IMR-90 (cell line): Measurements from ENCODE around the gene RPS27. TPM values are rescaled to one million over a fixed set of nuclear protein-coding genes. Genes with fewer than 3 reads are reported as not detected.

Experiments
- ATAC-seq: fragments of 200-7000 bp; cut with Tn5 transposase; 2 replicates; pipeline ENCODE4 v1.9.1; 2020; ENCODE audit warnings: low read depth, mild to moderate bottlenecking, moderate library complexity
- BruUV-seq: library from RNA; stranded (reverse); fragments of 400-500 nt; replicated peaks from 2 replicates; lab custom pipeline; 2021; lab: Mats Ljungman, UMichigan
- CTCF ChIA-PET: fragments of 300-600 bp; formaldehyde crosslinking; extraction: SDS; loops from one replicate; lab custom pipeline; 2021; ENCODE audit warnings: antibody characterized with exemption; lab: Yijun Ruan, JAX
- POLR2A ChIA-PET: fragments of 300-600 bp; sonication (Branson Sonifier 250); formaldehyde crosslinking; loops from one replicate; lab custom pipeline; 2022; ENCODE audit warnings: antibody characterized with exemption; ENCODE audit not compliant: unreplicated experiment; lab: Charles Lee
- DNase-seq: peaks from one replicate; pipeline ENCODE4 v3.0.0; 2013
- H2AFZ ChIP-seq: replicated peaks from 2 replicates; pipeline ENCODE3; 2013; ENCODE audit warnings: low read length, mild to moderate bottlenecking; ENCODE audit not compliant: poor library complexity
- H2AK5ac ChIP-seq: 2 replicates; pipeline ENCODE4 v1.6.1; 2013; ENCODE audit warnings: low read depth, low read length, inconsistent platforms
- H2AK9ac ChIP-seq: replicated peaks from 2 replicates; pipeline ENCODE3; 2013; ENCODE audit warnings: mild to moderate bottlenecking, low read depth, low read length, moderate library complexity; ENCODE audit not compliant: poor library complexity
- H2BK120ac ChIP-seq: 2 replicates; pipeline ENCODE4 v1.6.1; 2013; ENCODE audit warnings: low read depth, low read length, inconsistent platforms
- H2BK15ac ChIP-seq: 3 replicates; pipeline ENCODE4 v1.6.1; 2013; ENCODE audit warnings: low read depth, low read length, inconsistent platforms
- H2BK20ac ChIP-seq: 2 replicates; pipeline ENCODE4 v1.6.1; 2013; ENCODE audit warnings: low read depth, mild to moderate bottlenecking, inconsistent platforms, low read length, moderate library complexity
- H2BK5ac ChIP-seq: 2 replicates; pipeline ENCODE4 v1.6.1; 2013; ENCODE audit warnings: mild to moderate bottlenecking, low read depth, low read length, inconsistent platforms; ENCODE audit not compliant: poor library complexity, severe bottlenecking
- H3K14ac ChIP-seq: replicated peaks from 2 replicates; pipeline ENCODE4 v1.6.1; 2013; ENCODE audit warnings: low read depth, low read length, inconsistent platforms
- H3K18ac ChIP-seq: 2 replicates; pipeline ENCODE4 v1.6.1; 2013; ENCODE audit warnings: low read depth, low read length, control low read depth
- H3K23ac ChIP-seq: 2 replicates; pipeline ENCODE4 v1.6.1; 2013; ENCODE audit warnings: low read depth, low read length, inconsistent platforms
- H3K27ac ChIP-seq: 2 replicates; pipeline ENCODE4 v1.5.1; 2013; ENCODE audit warnings: mild to moderate bottlenecking, control low read depth, low read length; ENCODE audit not compliant: insufficient read depth
- H3K27me3 ChIP-seq: 2 replicates; pipeline ENCODE4 v1.6.1; 2013; ENCODE audit warnings: low read length; ENCODE audit not compliant: control insufficient read depth, insufficient read depth
- H3K36me3 ChIP-seq: 2 replicates; pipeline ENCODE4 v1.6.1; 2013; ENCODE audit warnings: low read length, mixed read lengths; ENCODE audit not compliant: control insufficient read depth, insufficient read depth
- H3K4ac ChIP-seq: 2 replicates; pipeline ENCODE4 v1.6.1; 2013; ENCODE audit warnings: low read depth, low read length, inconsistent platforms
- H3K4me1 ChIP-seq: 2 replicates; pipeline ENCODE4 v1.6.1; 2013; ENCODE audit warnings: low read length, mixed read lengths; ENCODE audit not compliant: control insufficient read depth, insufficient read depth
- H3K4me2 ChIP-seq: 2 replicates; pipeline ENCODE4 v1.6.1; 2013; ENCODE audit warnings: low read depth, mild to moderate bottlenecking, control low read depth, low read length, moderate library complexity
- H3K4me3 ChIP-seq: 2 replicates; pipeline ENCODE4 v1.5.1; 2013; ENCODE audit warnings: low read depth, mild to moderate bottlenecking, control low read depth, low read length, moderate library complexity; ENCODE audit not compliant: insufficient read depth
- H3K56ac ChIP-seq: 2 replicates; pipeline ENCODE4 v1.6.1; 2013; ENCODE audit warnings: low read length, inconsistent platforms; ENCODE audit not compliant: insufficient read depth; ENCODE audit errors: extremely low read depth
- H3K79me1 ChIP-seq, 2 experiments: 2 replicates each; pipeline ENCODE4 v1.6.1; 2013; ENCODE audit warnings: low read length in 2 of 2, inconsistent platforms in 1 of 2, low read depth in 1 of 2
- H3K9ac ChIP-seq: 2 replicates; pipeline ENCODE4 v1.6.1; 2013; ENCODE audit warnings: low read depth, low read length, control low read depth
- H3K9me1 ChIP-seq: 2 replicates; pipeline ENCODE4 v1.6.1; 2013; ENCODE audit warnings: low read length, inconsistent platforms; ENCODE audit not compliant: insufficient read depth
- H3K9me3 ChIP-seq: 2 replicates; pipeline ENCODE4 v1.6.1; 2013; ENCODE audit warnings: low read length; ENCODE audit not compliant: control insufficient read depth, insufficient read depth
- H4K20me1 ChIP-seq: 2 replicates; pipeline ENCODE4 v1.6.1; 2013; ENCODE audit warnings: low read length, inconsistent platforms; ENCODE audit not compliant: insufficient read depth
- H4K5ac ChIP-seq: 2 replicates; pipeline ENCODE4 v1.6.1; 2013; ENCODE audit warnings: mild to moderate bottlenecking, low read depth, low read length, control low read depth
- H4K8ac ChIP-seq, 2 experiments: 2 replicates each; pipeline ENCODE4 v1.6.1; 2013; ENCODE audit warnings: low read depth in 2 of 2, low read length in 2 of 2, control low read depth in 1 of 2, inconsistent platforms in 1 of 2
- H4K91ac ChIP-seq: 2 replicates; pipeline ENCODE4 v1.6.1; 2013; ENCODE audit warnings: low read depth, low read length, inconsistent platforms; ENCODE audit not compliant: insufficient read depth
- FOS ChIP-seq: fragments of 150-350 bp; IDR thresholded peaks from 2 replicates; pipeline ENCODE4 v1.6.1; 2016; ENCODE audit warnings: low read depth, low read length
- MAZ ChIP-seq: IDR thresholded peaks from 2 replicates; pipeline ENCODE4 v1.6.1; 2012; ENCODE audit warnings: low read depth, mild to moderate bottlenecking, low read length, improper control_type of control experiment, moderate library complexity, borderline replicate concordance
- MXI1 ChIP-seq: IDR thresholded peaks from 2 replicates; pipeline ENCODE4 v1.6.1; 2012; ENCODE audit warnings: low read depth, mild to moderate bottlenecking, low read length, moderate library complexity, borderline replicate concordance
- POLR2A ChIP-seq: IDR thresholded peaks from 2 replicates; pipeline ENCODE4 v1.6.1; 2012; ENCODE audit warnings: mild to moderate bottlenecking, low read depth, low read length
- RAD21 ChIP-seq: IDR thresholded peaks from 2 replicates; pipeline ENCODE4 v1.6.1; 2012; ENCODE audit warnings: low read length, improper control_type of control experiment
- RFX5 ChIP-seq: IDR thresholded peaks from 2 replicates; pipeline ENCODE4 v1.8.0; 2012; ENCODE audit warnings: low read depth, mild to moderate bottlenecking, low read length, moderate library complexity
- SMC3 ChIP-seq: fragments of 150-350 bp; IDR thresholded peaks from 2 replicates; pipeline ENCODE4 v1.6.1; 2016; ENCODE audit warnings: low read depth, mild to moderate bottlenecking, antibody characterized with exemption, low read length, moderate library complexity
- WGBS, 2 experiments: methylation state at CpG; one replicate each; pipeline versions ENCODE4 v1.1.5 to v1.1.7; 2013; ENCODE audit warnings: missing lambda C conversion rate in 2 of 2; ENCODE audit not compliant: insufficient read length in 1 of 2; ENCODE audit errors: extremely low coverage in 2 of 2; 5-methylcytosine and 5-hydroxymethylcytosine counted together
- dilution Hi-C: fragments of 300-500 bp; cut with HindIII; formaldehyde crosslinking; loops from one replicate; pipeline ENCODE4 v1.14.3; 2018; ENCODE audit warnings: low sequenced_read_pairs; ENCODE audit not compliant: unreplicated experiment
- in situ Hi-C: fragments of 300-500 bp; cut with MboI; formaldehyde crosslinking; loops from 3 replicates; pipeline ENCODE4 v1.14.3; 2019; ENCODE audit warnings: low sequenced_read_pairs, inconsistent platforms, mixed read lengths
- intact Hi-C: fragments of 100-400 bp; cut with micrococcal nuclease; formaldehyde crosslinking; loops from 2 replicates; pipeline ENCODE4 v1.10.0; 2022
- polyA plus RNA-seq, 3 experiments: library from polyadenylated mRNA; depleted of rRNA; stranded (reverse); fragments of >200 nt; gene quantifications; 2 replicates each; pipeline ENCODE4 v1.2.3, GENCODE V29; 2012; ENCODE audit warnings: low replicate concordance in 1 of 3
- total RNA-seq: library from RNA; depleted of rRNA; stranded (reverse); fragments of >200 nt; gene quantifications from 2 replicates; pipeline ENCODE4 v1.2.3, GENCODE V29; 2012
- TF ChIP-seq, protein P1 (sequence below): conservative IDR thresholded peaks from 2 replicates; pipeline ENCODE4 v1.5.1; 2012; ENCODE audit warnings: mild to moderate bottlenecking, low read depth, low read length, improper control_type of control experiment

The RPS27 gene
- total and polyA plus RNA-seq, 2 of the 4 experiments (the other 2 are of a cell fraction) = 320 to 6,236 TPM

DNA sequence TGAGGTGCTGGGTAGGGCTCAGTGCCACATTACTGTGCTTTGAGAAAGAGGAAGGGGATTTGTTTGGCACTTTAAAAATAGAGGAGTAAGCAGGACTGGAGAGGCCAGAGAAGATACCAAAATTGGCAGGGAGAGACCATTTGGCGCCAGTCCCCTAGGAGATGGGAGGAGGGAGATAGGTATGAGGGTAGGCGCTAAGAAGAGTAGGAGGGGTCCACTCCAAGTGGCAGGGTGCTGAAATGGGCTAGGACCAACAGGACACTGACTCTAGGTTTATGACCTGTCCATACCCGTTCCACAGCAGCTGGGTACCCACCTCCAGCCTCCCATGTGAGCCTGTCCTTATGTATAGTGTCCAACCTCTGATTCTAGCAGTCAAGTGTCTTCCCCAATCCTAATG is 31.1 kb upstream of the RPS27 start:
- Histone ChIP-seq H3K4ac (no peak overlapping the region), H2BK5ac (no peak overlapping the region), H3K36me3 (peaks cover 16% of the 10 kb centered on the region; the same call in 1 of the 2 replicates), H3K9me3 (no peaks in the 10 kb centered on the region), H3K79me1 (peaks cover 14 to 77% of the 10 kb centered on the region in 2 experiments), H3K9me1 (peaks cover 24% of the 10 kb centered on the region), H3K56ac (no peak overlapping the region), H2AFZ (no peak overlapping the region), H3K4me3 (no peak overlapping the region), H3K4me2 (no peak overlapping the region; the same call in 1 of the 2 replicates), H3K27ac (no peak overlapping the region; the same call in 1 of the 2 replicates), H4K5ac (no peak overlapping the region), H2BK15ac (no peak overlapping the region), H3K14ac (no peak overlapping the region), H3K4me1 (peaks cover 18% of the 10 kb centered on the region), H3K9ac (no peak overlapping the region), H2AK9ac (peak overlapping the region; percentile 3), H2BK120ac (no peak overlapping the region), H2BK20ac (no peak overlapping the region), H3K23ac (no peak overlapping the region), H2AK5ac (no peak overlapping the region), H4K20me1 (peaks cover 37% of the 10 kb centered on the region), H4K91ac (no peak overlapping the region), H3K18ac (no peak overlapping the region), H3K27me3 (no peaks in the 10 kb centered on the region), H4K8ac (no peak overlapping the region)
- 50% methylated on average over 1 of the region's 3 CpGs; no CpG with 5 or more reads in 1 of the 2 experiments for WGBS, 2 experiments
- ATAC-seq (no peak), DNase-seq (no peak)
- BruUV-seq = no TSS peak
- in situ Hi-C loops (loop anchor here (25.0 kb wide), 1 partner anchor 422 kb away; the partner anchor contains the start of genes S100A3, S100A4, S100A5 and S100A6), dilution Hi-C loops (no loop called here), intact Hi-C loops (no loop called here)
- TF ChIP-seq MXI1 (no peak), SMC3 (no peak), POLR2A (no peak), RFX5 (no peak), MAZ (no peak), FOS (no peak), RAD21 (no peak)
- TF ChIP-seq, protein P1, sequence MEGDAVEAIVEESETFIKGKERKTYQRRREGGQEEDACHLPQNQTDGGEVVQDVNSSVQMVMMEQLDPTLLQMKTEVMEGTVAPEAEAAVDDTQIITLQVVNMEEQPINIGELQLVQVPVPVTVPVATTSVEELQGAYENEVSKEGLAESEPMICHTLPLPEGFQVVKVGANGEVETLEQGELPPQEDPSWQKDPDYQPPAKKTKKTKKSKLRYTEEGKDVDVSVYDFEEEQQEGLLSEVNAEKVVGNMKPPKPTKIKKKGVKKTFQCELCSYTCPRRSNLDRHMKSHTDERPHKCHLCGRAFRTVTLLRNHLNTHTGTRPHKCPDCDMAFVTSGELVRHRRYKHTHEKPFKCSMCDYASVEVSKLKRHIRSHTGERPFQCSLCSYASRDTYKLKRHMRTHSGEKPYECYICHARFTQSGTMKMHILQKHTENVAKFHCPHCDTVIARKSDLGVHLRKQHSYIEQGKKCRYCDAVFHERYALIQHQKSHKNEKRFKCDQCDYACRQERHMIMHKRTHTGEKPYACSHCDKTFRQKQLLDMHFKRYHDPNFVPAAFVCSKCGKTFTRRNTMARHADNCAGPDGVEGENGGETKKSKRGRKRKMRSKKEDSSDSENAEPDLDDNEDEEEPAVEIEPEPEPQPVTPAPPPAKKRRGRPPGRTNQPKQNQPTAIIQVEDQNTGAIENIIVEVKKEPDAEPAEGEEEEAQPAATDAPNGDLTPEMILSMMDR = no peak
- ChIA-PET POLR2A (interaction anchor here (1.3 kb wide), 1 partner anchor 31 kb away, joined by 3 read pairs; the partner anchor contains the start of gene RPS27), CTCF (interaction anchor here (1.0 kb wide), 1 partner anchor 8 kb away, joined by 3 read pairs; the partner anchor contains the start of gene CREB3L4)
